ENCODE results near the gene HS2ST1.
"Not testable (repeated sequence)": the region's sequence is repeated elsewhere in the genome, so short reads cannot be mapped to it uniquely, and the experiment has no call there.

HS2ST1 gene

GRCh38 chr1:86987446-86987845 is 73.0 kb downstream of the HS2ST1 start:
- no peaks in the 10 kb centered on the region for H3K9me3 ChIP-seq (ENCODE audit: control insufficient read depth in 1 of 2, low read length in 2 of 2)
- no peak overlapping the region for H3K9ac ChIP-seq (ENCODE audit: low read depth in 1 of 2, low read length in 2 of 2)
- H3K4me3 ChIP-seq (ENCODE audit: low read depth in 1 of 2, low read length in 2 of 2) = no peak overlapping the region
- H3K27ac ChIP-seq (ENCODE audit: low read depth, low read length) = no peak overlapping the region
- H3K36me3 ChIP-seq (ENCODE audit: control insufficient read depth in 1 of 2, insufficient read depth in 2 of 2, low read length in 2 of 2) = no peaks in the 10 kb centered on the region
- H3K4me1 ChIP-seq (ENCODE audit: control insufficient read depth in 1 of 2, insufficient read depth in 2 of 2, low read length in 2 of 2) = no peaks in the 10 kb centered on the region
- H3K27me3 ChIP-seq (ENCODE audit: control insufficient read depth in 1 of 2, insufficient read depth in 2 of 2, low read length in 2 of 2) = no peaks in the 10 kb centered on the region

- Histone ChIP-seq H3K9ac (ENCODE audit: low read depth in 1 of 2, low read length in 2 of 2) (no peak overlapping the region), H3K36me3 (ENCODE audit: control insufficient read depth in 1 of 2, insufficient read depth in 2 of 2, low read length in 2 of 2) (no peaks in the 10 kb centered on the region), H3K27me3 (ENCODE audit: control insufficient read depth in 1 of 2, insufficient read depth in 2 of 2, low read length in 2 of 2) (no peaks in the 10 kb centered on the region), H3K27ac (ENCODE audit: low read depth, low read length) (no peak overlapping the region), H3K9me3 (ENCODE audit: control insufficient read depth in 1 of 2, low read length in 2 of 2) (no peaks in the 10 kb centered on the region), H3K4me1 (ENCODE audit: control insufficient read depth in 1 of 2, insufficient read depth in 2 of 2, low read length in 2 of 2) (no peaks in the 10 kb centered on the region), H3K4me3 (ENCODE audit: low read depth in 1 of 2, low read length in 2 of 2) (no peak overlapping the region)
Observed at GRCh38 chr1:86988835-86989234, 74.4 kb downstream of the HS2ST1 start.

GRCh38 chr1:86989690-86990089 is 75.3 kb downstream of the HS2ST1 start:
- H3K27ac ChIP-seq (ENCODE audit: low read depth, low read length); H3K9ac ChIP-seq (ENCODE audit: low read depth in 1 of 2, low read length in 2 of 2); H3K27me3 ChIP-seq (ENCODE audit: control insufficient read depth in 1 of 2, insufficient read depth in 2 of 2, low read length in 2 of 2); H3K9me3 ChIP-seq (ENCODE audit: control insufficient read depth in 1 of 2, low read length in 2 of 2); H3K4me1 ChIP-seq (ENCODE audit: control insufficient read depth in 1 of 2, insufficient read depth in 2 of 2, low read length in 2 of 2); H3K36me3 ChIP-seq (ENCODE audit: control insufficient read depth in 1 of 2, insufficient read depth in 2 of 2, low read length in 2 of 2); H3K4me3 ChIP-seq (ENCODE audit: low read depth in 1 of 2, low read length in 2 of 2): not testable (repeated sequence)

GRCh38 chr1:86990826-86991225 is 76.4 kb downstream of the HS2ST1 start:
- Histone ChIP-seq H3K9ac (ENCODE audit: low read depth in 1 of 2, low read length in 2 of 2) (no peak overlapping the region), H3K36me3 (ENCODE audit: control insufficient read depth in 1 of 2, insufficient read depth in 2 of 2, low read length in 2 of 2) (no peaks in the 10 kb centered on the region), H3K4me3 (ENCODE audit: low read depth in 1 of 2, low read length in 2 of 2) (no peak overlapping the region)

GRCh38 chr1:86991549-86992186 is 77.2 kb downstream of the HS2ST1 start:
- Histone ChIP-seq H3K27ac (ENCODE audit: low read depth, low read length) (no peak overlapping the region), H3K9me3 (ENCODE audit: control insufficient read depth in 1 of 2, low read length in 2 of 2) (no peaks in the 10 kb centered on the region), H3K9ac (ENCODE audit: low read depth in 1 of 2, low read length in 2 of 2) (no peak overlapping the region), H3K36me3 (ENCODE audit: control insufficient read depth in 1 of 2, insufficient read depth in 2 of 2, low read length in 2 of 2) (no peaks in the 10 kb centered on the region), H3K27me3 (ENCODE audit: control insufficient read depth in 1 of 2, insufficient read depth in 2 of 2, low read length in 2 of 2) (no peaks in the 10 kb centered on the region), H3K4me1 (ENCODE audit: control insufficient read depth in 1 of 2, insufficient read depth in 2 of 2, low read length in 2 of 2) (no peaks in the 10 kb centered on the region), H3K4me3 (ENCODE audit: low read depth in 1 of 2, low read length in 2 of 2) (no peak overlapping the region)

More at GRCh38 chr1:86990826-86991225, 76.4 kb downstream of the HS2ST1 start:
- H3K27ac ChIP-seq (ENCODE audit: low read depth, low read length) = no peak overlapping the region
- H3K27me3 ChIP-seq (ENCODE audit: control insufficient read depth in 1 of 2, insufficient read depth in 2 of 2, low read length in 2 of 2) = no peaks in the 10 kb centered on the region
- no peaks in the 10 kb centered on the region for H3K4me1 ChIP-seq (ENCODE audit: control insufficient read depth in 1 of 2, insufficient read depth in 2 of 2, low read length in 2 of 2)
- no peaks in the 10 kb centered on the region for H3K9me3 ChIP-seq (ENCODE audit: control insufficient read depth in 1 of 2, low read length in 2 of 2)

- no peak overlapping the region for H3K9ac ChIP-seq (ENCODE audit: low read depth in 1 of 2, low read length in 2 of 2)
- H3K4me3 ChIP-seq (ENCODE audit: low read depth in 1 of 2, low read length in 2 of 2) = no peak overlapping the region
- H3K27me3 ChIP-seq (ENCODE audit: control insufficient read depth in 1 of 2, insufficient read depth in 2 of 2, low read length in 2 of 2) = no peaks in the 10 kb centered on the region
- no peaks in the 10 kb centered on the region for H3K9me3 ChIP-seq (ENCODE audit: control insufficient read depth in 1 of 2, low read length in 2 of 2)
- no peak overlapping the region for H3K27ac ChIP-seq (ENCODE audit: low read depth, low read length)
- no peaks in the 10 kb centered on the region for H3K4me1 ChIP-seq (ENCODE audit: control insufficient read depth in 1 of 2, insufficient read depth in 2 of 2, low read length in 2 of 2)
- H3K36me3 ChIP-seq (ENCODE audit: control insufficient read depth in 1 of 2, insufficient read depth in 2 of 2, low read length in 2 of 2) = no peaks in the 10 kb centered on the region
Observed at GRCh38 chr1:86992861-86993260, 78.4 kb downstream of the HS2ST1 start.

- Histone ChIP-seq H3K9me3 (ENCODE audit: control insufficient read depth in 1 of 2, low read length in 2 of 2) (no peaks in the 10 kb centered on the region), H3K4me1 (ENCODE audit: control insufficient read depth in 1 of 2, insufficient read depth in 2 of 2, low read length in 2 of 2) (no peaks in the 10 kb centered on the region), H3K36me3 (ENCODE audit: control insufficient read depth in 1 of 2, insufficient read depth in 2 of 2, low read length in 2 of 2) (no peaks in the 10 kb centered on the region), H3K27me3 (ENCODE audit: control insufficient read depth in 1 of 2, insufficient read depth in 2 of 2, low read length in 2 of 2) (no peaks in the 10 kb centered on the region), H3K9ac (ENCODE audit: low read depth in 1 of 2, low read length in 2 of 2) (no peak overlapping the region), H3K27ac (ENCODE audit: low read depth, low read length) (no peak overlapping the region), H3K4me3 (ENCODE audit: low read depth in 1 of 2, low read length in 2 of 2) (no peak overlapping the region)
Observed at GRCh38 chr1:86993269-86993985, 79.0 kb downstream of the HS2ST1 start.

GRCh38 chr1:86994061-86994460 is 79.6 kb downstream of the HS2ST1 start:
- H3K36me3 ChIP-seq (ENCODE audit: control insufficient read depth in 1 of 2, insufficient read depth in 2 of 2, low read length in 2 of 2) = no peaks in the 10 kb centered on the region
- H3K4me3 ChIP-seq (ENCODE audit: low read depth in 1 of 2, low read length in 2 of 2) = no peak overlapping the region
- no peaks in the 10 kb centered on the region for H3K4me1 ChIP-seq (ENCODE audit: control insufficient read depth in 1 of 2, insufficient read depth in 2 of 2, low read length in 2 of 2)
- H3K27ac ChIP-seq (ENCODE audit: low read depth, low read length) = no peak overlapping the region
- H3K27me3 ChIP-seq (ENCODE audit: control insufficient read depth in 1 of 2, insufficient read depth in 2 of 2, low read length in 2 of 2) = no peaks in the 10 kb centered on the region
- H3K9me3 ChIP-seq (ENCODE audit: control insufficient read depth in 1 of 2, low read length in 2 of 2) = no peaks in the 10 kb centered on the region
- H3K9ac ChIP-seq (ENCODE audit: low read depth in 1 of 2, low read length in 2 of 2) = no peak overlapping the region

GRCh38 chr1:86997538-86997937 is 83.1 kb downstream of the HS2ST1 start:
- Histone ChIP-seq H3K27ac (ENCODE audit: low read depth, low read length) (no peak overlapping the region), H3K36me3 (ENCODE audit: control insufficient read depth in 1 of 2, insufficient read depth in 2 of 2, low read length in 2 of 2) (no peaks in the 10 kb centered on the region), H3K27me3 (ENCODE audit: control insufficient read depth in 1 of 2, insufficient read depth in 2 of 2, low read length in 2 of 2) (no peaks in the 10 kb centered on the region), H3K4me1 (ENCODE audit: control insufficient read depth in 1 of 2, insufficient read depth in 2 of 2, low read length in 2 of 2) (no peaks in the 10 kb centered on the region), H3K9ac (ENCODE audit: low read depth in 1 of 2, low read length in 2 of 2) (no peak overlapping the region), H3K9me3 (ENCODE audit: control insufficient read depth in 1 of 2, low read length in 2 of 2) (no peaks in the 10 kb centered on the region), H3K4me3 (ENCODE audit: low read depth in 1 of 2, low read length in 2 of 2) (no peak overlapping the region)

- H3K9me3 ChIP-seq (ENCODE audit: control insufficient read depth in 1 of 2, low read length in 2 of 2) = no peaks in the 10 kb centered on the region
- no peaks in the 10 kb centered on the region for H3K36me3 ChIP-seq (ENCODE audit: control insufficient read depth in 1 of 2, insufficient read depth in 2 of 2, low read length in 2 of 2)
- no peak overlapping the region for H3K4me3 ChIP-seq (ENCODE audit: low read depth in 1 of 2, low read length in 2 of 2)
- no peaks in the 10 kb centered on the region for H3K4me1 ChIP-seq (ENCODE audit: control insufficient read depth in 1 of 2, insufficient read depth in 2 of 2, low read length in 2 of 2)
- H3K27me3 ChIP-seq (ENCODE audit: control insufficient read depth in 1 of 2, insufficient read depth in 2 of 2, low read length in 2 of 2) = no peaks in the 10 kb centered on the region
- H3K27ac ChIP-seq (ENCODE audit: low read depth, low read length) = no peak overlapping the region
- no peak overlapping the region for H3K9ac ChIP-seq (ENCODE audit: low read depth in 1 of 2, low read length in 2 of 2)
Observed at GRCh38 chr1:86998280-86998679, 83.8 kb downstream of the HS2ST1 start.

All from duodenal mucosa (tissue), 2 donors.